Smooth muscle cell (in vitro differentiated cells): ENCODE results near the gene NCAM1. TPM values are rescaled to one million over a fixed set of nuclear protein-coding genes. Genes with fewer than 3 reads are reported as not detected.

Source experiments
- DNase-seq: peaks from one replicate; lab custom pipeline; 2025; ENCODE audit not compliant: unreplicated experiment; lab: John Stamatoyannopoulos, UW
- H2AFZ ChIP-seq: fragments of 200-600 bp; sonication (generic); 2 replicates; pipeline ENCODE4 v1.6.0; 2016; ENCODE audit warnings: antibody characterized with exemption, low read depth, mild to moderate bottlenecking
- H3F3A ChIP-seq: fragments of 200-600 bp; sonication (generic); 2 replicates; pipeline ENCODE4 v1.6.0; 2017; ENCODE audit warnings: antibody characterized with exemption, low read depth
- H3K27ac ChIP-seq: fragments of 200-600 bp; sonication (generic); 2 replicates; pipeline ENCODE4 v1.5.1; 2016; ENCODE audit warnings: low read depth, mild to moderate bottlenecking
- H3K27me3 ChIP-seq: fragments of 200-600 bp; sonication (generic); 2 replicates; pipeline ENCODE4 v1.6.1; 2016; ENCODE audit warnings: low read depth, mild to moderate bottlenecking
- H3K36me3 ChIP-seq: fragments of 200-600 bp; sonication (generic); 2 replicates; pipeline ENCODE4 v1.5.1; 2016; ENCODE audit warnings: low read depth
- H3K4me1 ChIP-seq: fragments of 200-600 bp; sonication (generic); 2 replicates; pipeline ENCODE4 v1.5.1; 2016; ENCODE audit warnings: low read depth
- H3K4me2 ChIP-seq: fragments of 200-600 bp; sonication (generic); 2 replicates; pipeline ENCODE4 v1.6.0; 2016; ENCODE audit warnings: mild to moderate bottlenecking
- H3K4me3 ChIP-seq: fragments of 200-600 bp; sonication (generic); 2 replicates; pipeline ENCODE4 v1.5.1; 2016; ENCODE audit warnings: mild to moderate bottlenecking
- H3K79me2 ChIP-seq: fragments of 200-600 bp; sonication (generic); 2 replicates; pipeline ENCODE4 v1.6.0; 2016; ENCODE audit warnings: low read depth, mild to moderate bottlenecking
- H3K9ac ChIP-seq: fragments of 200-600 bp; sonication (generic); 2 replicates; pipeline ENCODE4 v1.6.0; 2016; ENCODE audit warnings: low read depth
- H3K9me3 ChIP-seq: fragments of 200-600 bp; sonication (generic); replicated peaks from 2 replicates; pipeline ENCODE4 v1.5.1; 2016; ENCODE audit warnings: low read depth
- H4K20me1 ChIP-seq: fragments of 200-600 bp; sonication (generic); 2 replicates; pipeline ENCODE4 v1.6.0; 2016; ENCODE audit warnings: low read depth
- CTCF ChIP-seq: fragments of 200-600 bp; sonication (generic); IDR thresholded peaks from 2 replicates; pipeline ENCODE4 v1.5.1; 2017; ENCODE audit warnings: borderline replicate concordance, mild to moderate bottlenecking, antibody characterized with exemption; ENCODE audit not compliant: insufficient read depth, poor library complexity, severe bottlenecking
- WGBS: methylation state at CpG from one replicate; pipeline ENCODE4 v1.1.7; 2016; ENCODE audit warnings: low lambda C conversion rate; 5-methylcytosine and 5-hydroxymethylcytosine counted together
- polyA plus RNA-seq: library from polyadenylated mRNA; unstranded; fragments of >200 nt; fragmentation: Nextera tagmentation; extraction: Ambion mirVana; gene quantifications from 2 replicates; pipeline ENCODE4 v1.2.1, GENCODE V29; 2016
- total RNA-seq: library from RNA; depleted of rRNA; stranded (reverse); fragments of >200 nt; gene quantifications from 2 replicates; pipeline ENCODE4 v1.2.3, GENCODE V29; 2014

NCAM1 gene
- total and polyA plus RNA-seq, 2 experiments from 2014 or later = 8.1 to 12.0 TPM

DNA sequence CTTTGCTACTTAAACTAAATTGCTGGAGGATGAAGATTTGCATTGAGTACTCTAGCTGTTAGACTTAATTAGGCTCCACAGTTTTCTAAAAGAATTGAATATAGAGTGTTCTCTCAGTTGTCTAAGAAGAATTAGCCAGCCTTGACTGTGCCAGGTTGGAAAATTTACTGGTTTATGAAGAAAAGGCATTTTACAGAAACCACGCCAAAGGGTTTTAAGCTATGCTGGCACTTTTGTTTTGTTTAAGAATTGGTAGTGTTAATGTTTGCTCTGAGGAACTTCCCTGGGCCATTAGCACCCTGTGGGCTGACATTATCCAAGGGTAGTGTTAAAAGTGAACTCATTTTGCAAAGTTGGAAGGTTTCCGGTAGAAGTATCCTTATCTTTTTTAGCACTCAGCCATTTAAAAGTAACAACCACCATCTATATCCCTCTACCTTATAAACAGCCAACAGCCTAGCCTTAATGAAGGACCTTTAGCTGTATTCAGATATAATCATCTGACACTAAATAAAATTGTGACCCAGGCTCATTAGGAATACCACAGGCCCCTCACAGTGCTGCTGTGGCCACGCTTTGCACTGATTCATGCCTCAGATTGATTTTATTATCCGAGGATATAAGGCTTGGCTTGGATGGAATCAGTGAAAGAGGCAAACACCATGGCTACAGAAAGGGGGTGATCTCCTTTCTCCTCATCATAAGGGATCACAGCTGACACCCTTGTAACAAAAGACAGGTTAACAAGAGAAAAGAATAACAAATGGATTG, 158.9 kb downstream of the NCAM1 start:
- Histone ChIP-seq H3K9ac (no peak overlapping the region), H3K27ac (no peak overlapping the region), H3K9me3 (no peaks in the 10 kb centered on the region), H2AFZ (no peak overlapping the region), H3K36me3 (no peaks in the 10 kb centered on the region), H3K79me2 (no peaks in the 10 kb centered on the region), H3K4me3 (no peak overlapping the region), H4K20me1 (no peaks in the 10 kb centered on the region), H3K4me1 (no peaks in the 10 kb centered on the region), H3K4me2 (no peak overlapping the region), H3K27me3 (no peaks in the 10 kb centered on the region), H3F3A (no peaks in the 10 kb centered on the region)
- 71% methylated on average over 4 of the region's 4 CpGs for WGBS
- no peak for DNase-seq
- TF ChIP-seq CTCF = no peak

DNA sequence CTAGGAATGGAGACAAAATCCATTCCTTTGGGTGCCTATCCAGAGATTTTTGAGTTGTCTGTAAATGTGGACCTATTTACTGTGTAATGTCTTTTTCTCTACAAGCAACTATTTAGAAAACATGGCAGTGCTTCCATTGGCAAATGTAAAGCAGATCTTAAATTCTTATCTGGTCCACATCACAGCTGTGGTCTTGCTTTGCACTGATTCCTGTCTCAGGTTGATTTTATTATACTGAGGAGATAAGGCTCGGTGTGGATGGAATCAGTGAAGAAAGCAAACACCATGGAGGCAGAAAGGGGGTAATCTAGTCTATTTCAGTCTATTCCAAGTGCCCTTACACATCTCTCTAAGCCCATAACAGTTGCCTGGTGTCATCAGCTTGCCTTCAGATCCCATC, 160.5 kb downstream of the NCAM1 start:
- no peak for DNase-seq
- H3F3A ChIP-seq = no peaks in the 10 kb centered on the region
- no peak for TF ChIP-seq CTCF
- H3K27me3 ChIP-seq = no peaks in the 10 kb centered on the region
- H4K20me1 ChIP-seq = no peaks in the 10 kb centered on the region
- H3K4me1 ChIP-seq = no peaks in the 10 kb centered on the region
- no peak overlapping the region for H3K4me3 ChIP-seq
- no peak overlapping the region for H2AFZ ChIP-seq
- H3K9ac ChIP-seq = no peak overlapping the region
- no peak overlapping the region for H3K27ac ChIP-seq
- H3K79me2 ChIP-seq = no peaks in the 10 kb centered on the region
- no peak overlapping the region for H3K4me2 ChIP-seq
- 45% methylated on average over 1 of the region's 1 CpG for WGBS
- H3K9me3 ChIP-seq = no peaks in the 10 kb centered on the region
- H3K36me3 ChIP-seq = no peaks in the 10 kb centered on the region

DNA sequence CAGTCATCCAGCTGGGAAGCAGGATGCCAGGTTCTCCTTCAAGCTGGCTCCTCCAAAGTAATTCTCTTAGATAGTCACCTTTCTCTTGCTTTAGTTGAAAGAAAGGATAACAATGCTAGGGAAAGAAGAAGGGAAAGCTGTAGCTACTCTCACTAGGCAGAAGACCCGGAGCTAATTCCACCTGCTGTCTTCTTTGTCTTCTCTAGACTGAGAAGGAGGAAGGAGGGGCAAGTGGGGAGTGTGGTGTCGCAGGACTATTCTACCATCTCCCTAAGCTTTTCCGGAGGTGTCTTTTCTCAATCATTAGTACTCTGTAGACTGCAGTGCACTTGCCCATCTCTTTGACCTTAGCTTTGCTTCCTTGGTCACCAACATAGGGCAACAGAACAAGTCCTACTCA, 162.8 kb downstream of the NCAM1 start:
- Histone ChIP-seq H3K36me3 (no peaks in the 10 kb centered on the region), H3K4me3 (no peak overlapping the region), H3K4me1 (no peaks in the 10 kb centered on the region), H3K9me3 (no peaks in the 10 kb centered on the region), H2AFZ (no peak overlapping the region), H3F3A (no peaks in the 10 kb centered on the region), H3K9ac (no peak overlapping the region), H3K27me3 (no peaks in the 10 kb centered on the region), H3K4me2 (no peak overlapping the region), H3K79me2 (no peaks in the 10 kb centered on the region), H3K27ac (no peak overlapping the region), H4K20me1 (no peaks in the 10 kb centered on the region)
- no peak for DNase-seq
- 96% methylated on average over 3 of the region's 3 CpGs for WGBS
- TF ChIP-seq CTCF = no peak

DNA sequence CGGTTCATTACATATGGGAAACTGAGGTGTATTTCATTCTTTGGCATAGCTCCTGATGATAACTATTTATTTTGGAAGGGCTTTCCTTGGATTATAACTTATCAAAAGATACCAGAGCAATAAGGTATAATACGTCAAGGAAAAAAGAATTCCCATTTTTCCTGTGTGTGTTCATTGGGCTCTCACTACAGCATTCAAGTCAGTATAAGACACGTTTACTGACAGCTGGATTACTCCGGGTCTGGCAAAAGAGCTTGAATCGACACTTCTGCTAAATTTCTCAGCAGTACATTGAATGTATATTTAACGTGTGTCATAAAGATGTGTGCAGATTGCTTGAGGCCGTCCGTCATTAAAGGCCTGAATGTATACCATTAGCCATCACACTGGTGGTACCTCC, 163.4 kb downstream of the NCAM1 start:
- no peaks in the 10 kb centered on the region for H3K27me3 ChIP-seq
- H3K9me3 ChIP-seq = no peaks in the 10 kb centered on the region
- H3K9ac ChIP-seq = no peak overlapping the region
- no peak overlapping the region for H3K4me3 ChIP-seq
- no peak for TF ChIP-seq CTCF
- DNase-seq = no peak
- H3K79me2 ChIP-seq = no peaks in the 10 kb centered on the region
- no peaks in the 10 kb centered on the region for H3K36me3 ChIP-seq
- no peaks in the 10 kb centered on the region for H3K4me1 ChIP-seq
- no peak overlapping the region for H2AFZ ChIP-seq
- H3K4me2 ChIP-seq = no peak overlapping the region
- no peaks in the 10 kb centered on the region for H3F3A ChIP-seq
- WGBS = 93% methylated on average over 8 of the region's 8 CpGs
- H3K27ac ChIP-seq = no peak overlapping the region
- H4K20me1 ChIP-seq = no peaks in the 10 kb centered on the region
